ENCODE data around the gene PRMT5.
"Not testable (repeated sequence)": the region's sequence is repeated elsewhere in the genome, so short reads cannot be mapped to it uniquely, and the experiment has no call there.

PRMT5 gene

GRCh38 chr14:22939684-22940083, 10.5 kb upstream of the PRMT5 start:
- DNase-seq (ENCODE audit: extremely low spot score, insufficient read length, low read depth) (no peak), FAIRE-seq (no peak)

DNA sequence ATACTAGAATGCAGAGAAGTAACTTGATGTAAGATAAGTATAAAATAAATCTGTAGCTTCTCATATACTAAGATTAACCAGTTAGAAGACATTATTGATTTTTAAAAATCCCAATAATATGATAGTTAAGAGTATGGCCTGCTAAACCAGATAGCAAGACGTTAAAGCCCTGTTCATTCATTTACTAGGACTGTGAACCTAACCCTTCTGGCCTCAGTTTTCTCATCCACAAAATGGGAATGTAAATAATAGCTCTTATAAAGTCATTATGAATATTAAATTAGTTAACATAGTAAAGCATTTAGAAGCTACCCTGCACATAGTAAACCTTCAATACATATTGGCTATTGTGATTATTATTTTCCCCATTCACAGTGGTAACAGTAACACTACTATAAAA, 6.0 kb upstream of the PRMT5 start:
- FAIRE-seq = no peak
- DNase-seq (ENCODE audit: extremely low spot score, insufficient read length, low read depth) = no peak

DNA sequence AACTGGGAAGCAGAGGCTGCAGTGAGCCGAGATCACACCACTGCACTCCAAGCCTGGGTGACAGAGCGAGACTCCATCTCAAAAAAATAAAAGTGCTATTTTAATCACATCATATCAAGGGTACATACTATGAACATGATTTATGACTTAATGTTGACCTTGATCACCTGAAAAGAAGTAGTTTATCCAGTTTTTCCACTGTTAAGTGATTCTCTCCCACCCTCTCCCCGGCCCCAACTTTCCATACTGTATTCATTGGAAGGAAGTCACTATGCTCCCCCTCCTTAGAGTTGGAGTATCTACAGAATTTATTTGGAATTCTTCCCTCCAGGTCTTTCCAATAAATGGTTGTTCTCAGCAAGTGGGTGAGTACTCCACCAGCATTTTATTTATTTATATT, 3.0 kb upstream of the PRMT5 start:
- no peak for DNase-seq (ENCODE audit: extremely low spot score, insufficient read length, low read depth)
- FAIRE-seq = no peak

DNA sequence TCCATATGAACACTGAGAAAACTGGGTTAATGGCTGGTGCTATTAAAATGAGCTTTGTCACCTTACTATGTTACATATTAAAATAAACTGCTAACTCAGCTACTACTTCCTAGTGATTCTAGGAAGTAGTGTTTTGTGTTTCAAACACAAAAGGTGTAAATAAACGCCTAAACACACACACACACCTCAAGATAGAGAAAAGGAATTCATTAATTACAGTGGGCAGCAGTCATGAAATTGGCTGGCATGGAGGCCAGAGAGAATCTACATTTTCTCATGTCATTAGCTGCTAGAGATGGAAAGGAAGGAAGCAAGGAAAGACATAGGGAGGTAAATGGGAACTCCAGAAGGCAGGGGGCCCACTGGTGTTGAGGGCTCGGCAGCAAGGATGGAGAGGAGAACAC, 787 bp upstream of the PRMT5 start:
- no peak for DNase-seq (ENCODE audit: extremely low spot score, insufficient read length, low read depth)

GRCh38 chr14:22928237-22929103, 706 bp downstream of the PRMT5 start:
- DNase-seq (ENCODE audit: extremely low spot score, insufficient read length, low read depth) = no peak
- no peak for FAIRE-seq

More for the DNA sequence above, 787 bp upstream of the PRMT5 start:
- no peak for FAIRE-seq

DNA sequence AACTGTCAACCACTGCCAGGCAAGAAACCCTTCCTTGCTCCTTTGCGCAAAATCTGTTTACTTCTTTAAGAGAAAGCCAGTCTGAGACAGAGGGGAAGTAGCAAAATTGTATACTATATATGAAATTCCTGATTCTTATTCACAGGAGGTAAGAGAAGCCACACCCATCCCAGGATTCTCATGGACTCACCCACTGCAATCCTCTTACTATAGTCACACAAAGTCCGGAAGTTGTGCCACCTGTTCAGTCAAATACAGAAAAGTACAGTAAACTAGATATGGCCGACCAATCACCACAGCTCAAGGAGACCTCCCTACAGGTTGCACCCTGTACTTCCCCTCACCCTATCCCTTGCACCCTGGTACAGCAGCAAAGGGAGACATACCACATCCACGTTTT, 2.9 kb downstream of the PRMT5 start:
- FAIRE-seq (no peak), DNase-seq (ENCODE audit: extremely low spot score, insufficient read length, low read depth) (no peak)

DNA sequence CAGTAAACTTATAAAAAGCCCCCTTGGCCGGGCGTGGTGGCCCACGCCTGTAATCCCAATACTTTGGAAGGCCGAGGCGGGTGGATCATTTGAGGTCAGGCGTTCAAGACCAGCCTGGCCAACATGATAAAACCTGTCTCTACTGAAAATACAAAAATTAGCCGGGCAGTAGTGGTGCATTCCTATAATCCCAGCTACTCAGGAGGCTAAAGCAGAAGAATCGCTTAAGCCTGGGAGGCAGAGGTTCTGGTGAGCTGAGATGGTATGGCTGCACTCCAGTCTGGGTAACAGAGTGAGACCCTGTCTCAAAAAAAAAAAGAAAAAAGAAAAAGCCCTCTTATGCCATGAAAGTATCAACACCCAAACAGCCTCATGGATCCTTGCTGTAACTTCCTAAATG, 3.7 kb downstream of the PRMT5 start:
- FAIRE-seq (no peak), DNase-seq (ENCODE audit: extremely low spot score, insufficient read length, low read depth) (no peak)

DNA sequence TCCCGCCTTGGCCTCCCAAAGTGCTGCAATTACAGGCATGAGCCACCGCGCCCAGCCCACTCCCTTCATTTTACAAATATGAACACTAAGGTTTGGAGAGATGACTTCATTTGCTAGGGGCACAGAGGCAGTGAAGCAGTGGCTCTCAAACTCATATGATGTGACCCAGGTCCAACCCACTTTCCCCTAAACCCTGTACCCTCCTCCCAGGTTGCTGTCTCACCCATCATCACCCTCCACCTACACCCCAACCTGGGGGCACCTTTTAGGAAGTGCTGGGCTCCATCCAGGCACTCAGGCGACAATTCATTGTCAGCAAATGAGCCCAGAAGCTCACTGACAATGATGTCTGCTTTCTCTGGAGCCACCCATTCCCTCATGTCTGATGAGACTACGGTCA, 5.4 kb downstream of the PRMT5 start:
- FAIRE-seq = no peak
- no peak for DNase-seq (ENCODE audit: extremely low spot score, insufficient read length, low read depth)

DNA sequence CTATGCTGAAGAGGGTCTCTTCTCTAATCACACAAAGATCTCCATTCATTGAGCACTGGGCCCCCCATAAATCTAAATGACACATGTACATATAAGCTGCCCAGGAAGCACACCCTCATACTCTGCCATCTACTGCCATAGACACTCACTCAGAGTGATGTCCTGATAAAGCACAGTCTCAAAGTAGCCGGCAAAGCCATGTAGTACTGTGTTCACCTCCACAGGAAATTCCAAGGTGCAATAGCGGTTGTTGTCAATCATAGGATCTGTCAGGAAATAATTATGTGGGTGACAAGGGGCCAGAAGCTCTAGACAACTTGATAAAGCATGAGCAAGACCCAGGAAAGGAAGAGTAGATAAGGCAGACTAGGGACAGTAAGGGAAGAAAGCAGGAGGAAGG, 6.9 kb downstream of the PRMT5 start:
- FAIRE-seq = no peak

GRCh38 chr14:22920697-22921096, 8.5 kb downstream of the PRMT5 start:
- no peak for DNase-seq (ENCODE audit: extremely low spot score, insufficient read length, low read depth)
- FAIRE-seq = no peak

More for the DNA sequence above, 6.9 kb downstream of the PRMT5 start:
- no peak for DNase-seq (ENCODE audit: extremely low spot score, insufficient read length, low read depth)

GRCh38 chr14:22919601-22919921, 9.6 kb downstream of the PRMT5 start:
- DNase-seq (ENCODE audit: extremely low spot score, insufficient read length, low read depth) (no peak), FAIRE-seq (no peak)

DNA sequence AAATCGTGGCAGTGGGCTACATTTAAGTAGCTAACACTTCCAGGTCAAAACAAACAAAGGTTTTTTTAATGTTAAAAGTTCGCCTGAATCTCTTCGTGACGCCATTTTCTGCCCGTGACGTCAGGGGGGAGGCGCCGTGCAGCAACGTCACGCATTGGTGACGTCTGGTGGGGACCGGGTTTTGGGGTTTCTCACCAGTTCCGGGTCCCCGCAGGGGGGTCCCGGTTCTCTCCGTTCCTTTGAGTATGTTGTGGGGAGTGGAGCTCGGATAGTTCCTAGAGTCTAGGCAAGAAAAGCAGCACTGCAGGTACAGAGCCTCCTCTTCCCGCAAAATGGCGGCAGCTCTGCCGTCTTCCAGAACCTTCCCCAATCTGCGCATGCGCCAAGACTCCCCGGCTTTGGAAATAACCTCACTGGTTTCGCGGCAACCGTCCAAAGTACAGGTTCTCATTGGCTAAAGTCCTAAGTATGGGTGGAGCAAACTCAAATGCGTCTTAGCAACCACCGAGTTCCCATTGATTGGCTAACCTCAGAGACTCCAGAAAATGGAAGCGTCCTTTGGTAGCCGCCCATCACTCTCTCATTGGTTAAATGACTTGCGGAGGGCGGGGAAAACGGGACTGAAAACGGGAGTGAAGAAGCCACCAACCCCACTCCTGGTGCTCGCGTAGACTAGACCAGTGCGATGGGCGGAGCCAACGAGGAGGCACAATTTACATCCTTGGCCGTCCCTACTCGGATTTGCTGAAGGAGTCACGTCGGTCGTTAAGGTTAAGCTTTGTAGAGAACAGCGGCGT, 10.2 kb downstream of the PRMT5 start, which contains the start of gene RBM23:
Gene RBM23, minus strand, starts transcription at position 346 of the 797 bp plus-strand sequence.
- DNase-seq (ENCODE audit: extremely low spot score, insufficient read length, low read depth) (peak; percentile 79), FAIRE-seq (peak; percentile 98)

DNA sequence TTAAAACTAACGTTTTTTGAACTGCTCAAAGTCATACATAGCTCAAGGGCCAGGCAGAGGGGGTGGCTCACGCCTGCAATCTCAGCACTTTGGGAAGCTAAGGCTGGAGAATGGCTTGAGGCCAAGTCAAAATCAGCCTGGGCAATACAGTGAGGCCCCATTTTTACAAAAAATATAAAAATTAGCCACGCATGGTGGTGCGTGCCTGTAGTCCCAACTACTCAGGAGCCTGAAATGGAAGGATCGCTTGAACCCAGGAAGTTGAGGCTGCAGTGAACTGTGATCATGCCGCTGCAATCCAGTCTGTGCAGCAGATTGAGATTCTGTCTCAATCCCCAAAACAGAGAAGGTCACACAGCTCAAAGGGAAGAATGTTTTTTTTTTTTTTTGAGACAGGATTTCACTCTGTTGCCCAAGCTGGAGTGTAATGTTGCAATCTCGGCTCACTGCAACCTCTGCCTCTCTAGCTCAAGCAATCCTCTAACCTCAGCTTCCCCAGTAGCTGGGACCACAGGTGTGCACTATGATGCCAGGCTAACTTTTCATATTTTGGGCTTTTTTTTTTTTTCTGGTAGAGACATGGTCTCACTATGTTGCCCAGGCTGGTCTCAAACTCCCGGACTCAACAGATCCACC, 13.2 kb downstream of the PRMT5 start:
- DNase-seq (ENCODE audit: extremely low spot score, insufficient read length, low read depth) (no peak), FAIRE-seq (no peak)

DNA sequence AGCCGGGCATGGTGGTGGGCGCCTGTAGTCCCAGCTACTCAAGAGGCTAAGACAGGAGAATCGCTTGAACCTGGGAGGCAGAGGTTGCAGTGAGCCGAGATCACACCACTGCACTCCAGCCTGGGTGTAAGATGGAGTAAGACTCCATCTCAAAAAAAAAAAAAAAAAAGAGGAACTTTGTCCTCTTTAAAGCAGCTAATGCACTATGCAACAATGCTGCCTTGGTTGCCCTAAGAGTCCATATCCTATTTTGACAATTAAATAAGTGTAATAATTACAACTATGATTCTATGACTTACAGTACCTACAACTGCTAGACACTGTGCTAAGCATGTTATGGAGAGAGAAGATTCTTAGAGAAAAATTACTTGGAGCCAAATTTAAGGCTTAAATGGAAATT, 14.3 kb downstream of the PRMT5 start:
- not testable (repeated sequence) for FAIRE-seq; DNase-seq (ENCODE audit: extremely low spot score, insufficient read length, low read depth)

DNA sequence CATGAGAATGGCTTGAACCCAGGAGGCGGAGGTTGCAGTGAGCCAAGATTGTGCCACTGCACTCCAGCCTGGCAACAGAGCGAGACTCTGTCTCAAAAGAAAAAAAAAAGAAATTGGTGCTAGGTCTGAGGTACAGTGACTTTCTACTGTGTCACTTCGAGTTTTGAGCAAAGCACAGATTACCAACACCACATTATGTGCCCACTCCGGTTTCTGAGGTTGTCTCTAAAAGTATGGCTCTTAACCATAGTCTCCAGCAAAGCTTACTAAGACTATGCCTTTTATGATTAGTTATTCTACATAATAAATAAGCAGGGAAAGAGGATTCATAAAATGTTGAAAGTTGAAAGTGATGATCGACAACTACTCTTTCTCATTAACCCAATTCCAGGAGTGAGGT, 18.3 kb downstream of the PRMT5 start:
- no peak for DNase-seq (ENCODE audit: extremely low spot score, insufficient read length, low read depth)
- FAIRE-seq = no peak

DNA sequence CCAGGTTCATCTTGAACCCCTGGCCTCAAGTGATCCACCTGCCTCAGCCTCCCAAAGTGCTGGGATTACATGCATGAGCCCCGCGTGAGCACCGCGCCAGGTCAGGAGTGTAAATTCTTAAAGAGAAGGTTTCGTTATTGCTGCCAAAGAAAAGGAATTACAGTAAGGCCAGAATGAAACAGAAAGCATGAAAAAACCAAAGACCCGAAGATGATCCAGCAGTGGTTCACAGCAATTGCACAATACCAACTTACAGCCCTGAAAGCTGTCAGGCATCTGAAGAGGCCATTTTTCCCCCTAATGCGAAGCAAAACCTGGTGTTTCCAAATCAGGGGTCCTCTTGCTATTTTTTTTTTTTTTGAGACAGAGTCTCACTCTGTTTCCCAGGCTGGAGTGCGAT, 20.6 kb downstream of the PRMT5 start:
- DNase-seq (ENCODE audit: extremely low spot score, insufficient read length, low read depth) = no peak
- no peak for FAIRE-seq

DNA sequence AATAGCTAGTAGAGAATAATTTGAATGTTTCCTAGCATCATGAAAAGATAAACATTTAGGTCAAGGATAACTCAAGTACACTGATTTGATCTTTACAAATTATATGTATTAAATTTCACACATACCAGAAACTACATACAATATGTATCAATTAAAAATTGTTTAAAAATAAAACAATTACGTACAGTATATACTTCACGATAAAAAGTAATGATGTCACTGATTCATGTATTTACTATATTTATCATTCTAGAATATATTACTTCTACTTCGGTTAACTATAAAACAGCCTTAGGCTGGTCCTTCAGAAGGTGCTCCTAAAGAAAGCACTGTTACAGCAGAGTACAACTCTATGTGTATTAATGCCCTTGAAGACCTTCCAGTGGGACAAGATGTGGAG, 21.7 kb downstream of the PRMT5 start:
- FAIRE-seq (no peak), DNase-seq (ENCODE audit: extremely low spot score, insufficient read length, low read depth) (no peak)

DNA sequence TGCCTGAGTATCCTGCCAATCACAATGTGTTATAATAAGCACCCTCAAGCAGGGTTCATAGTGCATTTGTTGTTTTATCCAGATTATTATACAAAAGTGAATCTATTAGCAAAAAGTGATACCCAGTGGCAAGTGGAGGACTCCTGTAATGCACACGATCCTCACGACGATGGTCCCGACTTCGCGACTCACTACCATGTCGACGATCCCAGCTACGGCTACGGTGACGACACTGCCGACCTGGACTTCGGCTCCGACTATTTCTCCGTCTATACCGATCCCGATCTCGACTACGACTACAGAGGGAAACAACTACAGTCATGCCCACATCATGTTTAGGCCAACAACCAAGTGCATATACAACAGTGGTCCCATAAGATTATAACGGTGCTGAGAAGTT, 23.1 kb downstream of the PRMT5 start:
- DNase-seq (ENCODE audit: extremely low spot score, insufficient read length, low read depth) (no peak), FAIRE-seq (no peak)

DNA sequence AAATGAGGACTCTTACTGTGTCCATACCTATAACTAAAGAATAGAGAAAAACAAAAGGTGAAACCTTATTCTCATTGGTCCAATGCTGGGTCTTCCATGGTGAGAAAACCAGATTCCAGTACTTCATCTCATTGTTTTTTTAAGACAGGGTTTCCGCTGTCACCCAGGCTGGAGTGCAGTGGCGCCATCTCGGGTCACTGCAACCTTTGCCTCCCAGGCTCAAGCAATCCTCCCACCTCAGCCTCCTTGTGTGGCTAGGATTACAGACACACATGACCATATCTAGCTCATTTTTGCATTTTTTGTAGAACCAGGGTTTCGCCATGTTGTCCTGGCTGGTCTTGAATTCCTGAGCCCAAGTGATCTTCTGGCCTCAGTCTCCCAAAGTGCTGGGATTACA, 23.5 kb downstream of the PRMT5 start:
- no peak for DNase-seq (ENCODE audit: extremely low spot score, insufficient read length, low read depth)
- FAIRE-seq = no peak

DNA sequence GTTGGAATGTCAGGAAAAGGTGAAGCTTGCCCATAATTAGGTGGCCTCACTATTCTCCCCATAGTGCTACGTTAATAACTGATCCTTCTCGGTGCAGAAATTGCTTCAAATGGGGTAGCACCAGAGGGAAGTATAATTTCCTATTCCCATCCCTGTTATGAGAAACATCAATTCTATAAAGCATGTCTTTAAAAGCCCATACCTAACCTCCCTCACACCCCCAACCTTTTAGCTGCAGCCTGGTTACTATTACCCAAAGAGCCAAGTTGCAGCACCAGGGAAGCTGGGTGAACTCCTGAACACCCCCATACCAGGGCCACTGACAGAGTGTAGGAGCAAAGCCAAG, 25.5 kb downstream of the PRMT5 start:
- FAIRE-seq = no peak
- DNase-seq (ENCODE audit: extremely low spot score, insufficient read length, low read depth) = no peak

GRCh38 chr14:22901799-22902198, 27.4 kb downstream of the PRMT5 start:
- FAIRE-seq = no peak
- DNase-seq (ENCODE audit: extremely low spot score, insufficient read length, low read depth) = no peak
